Sigmoid colon (tissue), 7 donors: ENCODE results near the gene TAF5L. TPM values are rescaled to one million over a fixed set of nuclear protein-coding genes. Genes with fewer than 3 reads are reported as not detected.

ENCODE experiments used
- DNase-seq: peaks from one replicate; pipeline ENCODE4 v3.0.0-alpha.2; 2019
- H3K27ac ChIP-seq, 4 donors: fragments of 200-600 bp; sonication (generic); one replicate each; pipeline ENCODE4 v1.5.1; 2016 to 2019; ENCODE audit warnings: mild to moderate bottlenecking in 1 of 4
- H3K27me3 ChIP-seq, 3 donors: fragments of 200-600 bp; sonication (generic); one replicate each; pipeline ENCODE4 v1.5.1; 2019; ENCODE audit warnings: mild to moderate bottlenecking in 1 of 3
- H3K36me3 ChIP-seq, 4 donors: fragments of 200-600 bp; sonication (generic); one replicate each; pipeline ENCODE4 v1.5.1; 2016 to 2019
- H3K4me1 ChIP-seq, 4 donors: fragments of 200-600 bp; sonication (generic); one replicate each; pipeline ENCODE4 v1.5.1; 2017 to 2019
- H3K4me3 ChIP-seq, 4 donors: fragments of 200-600 bp; sonication (generic); one replicate each; pipeline ENCODE4 v1.5.1; 2017 to 2019; ENCODE audit warnings: mild to moderate bottlenecking in 2 of 4, moderate library complexity in 1 of 4
- H3K9me3 ChIP-seq, 4 donors: fragments of 200-600 bp in 3 of 4; sonication (generic) in 3 of 4; one replicate each; pipeline versions ENCODE4 v1.5.1 to v1.6.1; 2013 to 2019
- CTCF ChIP-seq, 4 experiments: fragments of 450-650 bp in 3 of 4; fragments of 200-600 bp in 1 of 4; IDR thresholded peaks; one replicate each; pipeline ENCODE4 v1.5.1; 2016 to 2019; ENCODE audit warnings: antibody characterized with exemption in 4 of 4, mild to moderate bottlenecking in 3 of 4, moderate library complexity in 2 of 4
- EP300 ChIP-seq, 4 donors: sonication (generic); formaldehyde crosslinking; IDR thresholded peaks; one replicate each; pipeline ENCODE4 v1.6.1; 2017; ENCODE audit warnings: antibody characterized with exemption in 4 of 4
- POLR2A ChIP-seq, 2 donors: fragments of 450-650 bp; IDR thresholded peaks; one replicate each; pipeline ENCODE4 v1.6.1; 2016; ENCODE audit warnings: antibody characterized with exemption in 2 of 2, mild to moderate bottlenecking in 2 of 2, moderate library complexity in 2 of 2
- POLR2AphosphoS5 ChIP-seq, 4 donors: sonication (generic); formaldehyde crosslinking; IDR thresholded peaks; one replicate each; pipeline ENCODE4 v1.6.1; 2017; ENCODE audit warnings: antibody characterized with exemption in 4 of 4
- WGBS, 2 donors: extraction: QIAGEN DNeasy Blood & Tissue Kit; methylation state at CpG; one replicate each; pipeline ENCODE4 v1.1.7; 2013; 5-methylcytosine and 5-hydroxymethylcytosine counted together
- intact Hi-C: fragments of 100-400 bp; cut with DNase I; formaldehyde crosslinking; loops from one replicate; pipeline ENCODE4 v1.15.1; 2023
- polyA plus RNA-seq, 3 donors: library from polyadenylated mRNA; stranded (reverse); fragments of 200-250 nt; gene quantifications; one replicate each; pipeline ENCODE4 v1.2.3, GENCODE V29; 2013
- total RNA-seq, 4 donors: library from RNA; depleted of rRNA; stranded (reverse); fragments of >200 nt; gene quantifications; one replicate each; pipeline ENCODE4 v1.1.0, GENCODE V29; 2016
- donor health status: healthy with polysubstance abuse.
- donor health status: Bipolar disorder and iron deficiency.
- donor health status: healthy.

Gene TAF5L
- total and polyA plus RNA-seq, 7 donors = 10.6 to 18.0 (median 13.0) TPM

GRCh38 chr1:229653420-229653819 lies 27.5 kb upstream of the TAF5L start:
- no peaks in the 10 kb centered on the region for H3K27me3 ChIP-seq
- no peak for DNase-seq
- intact Hi-C loops = no loop called here
- TF ChIP-seq CTCF (IDR thresholded peaks at IDR 0.05) (no peak), POLR2A (IDR thresholded peaks at IDR 0.05) (no peak), POLR2AphosphoS5 (IDR thresholded peaks at IDR 0.05) (no peak), EP300 (IDR thresholded peaks at IDR 0.05) (no peak)
- peaks cover 6 to 95% (median 23%) of the 10 kb centered on the region in 4 donors for H3K36me3 ChIP-seq
- 79 to 81% methylated on average over 1 of the region's 1 CpG for WGBS, 2 donors
- no peak overlapping the region for H3K4me3 ChIP-seq
- no peak overlapping the region for H3K27ac ChIP-seq
- H3K9me3 ChIP-seq = no peaks in the 10 kb centered on the region
- H3K4me1 ChIP-seq = no peaks in the 10 kb centered on the region

GRCh38 chr1:229651546-229651945 lies 25.6 kb upstream of the TAF5L start:
- Histone ChIP-seq H3K9me3 (no peaks in the 10 kb centered on the region), H3K27ac (no peak overlapping the region), H3K4me3 (no peak overlapping the region), H3K27me3 (no peaks in the 10 kb centered on the region), H3K36me3 (peaks cover 13 to 97% (median 32%) of the 10 kb centered on the region in 4 donors), H3K4me1 (no peaks in the 10 kb centered on the region)
- WGBS, 2 donors = 18 to 76% methylated on average over 3 of the region's 3 CpGs
- no peak for TF ChIP-seq EP300 (IDR thresholded peaks at IDR 0.05)
- TF ChIP-seq POLR2AphosphoS5 (IDR thresholded peaks at IDR 0.05) = no peak
- no peak for TF ChIP-seq CTCF (IDR thresholded peaks at IDR 0.05)
- TF ChIP-seq POLR2A (IDR thresholded peaks at IDR 0.05) = no peak
- intact Hi-C loops = no loop called here
- no peak for DNase-seq

GRCh38 chr1:229650045-229650444 lies 24.1 kb upstream of the TAF5L start:
- Histone ChIP-seq H3K36me3 (peaks cover 16 to 95% (median 36%) of the 10 kb centered on the region in 4 donors), H3K9me3 (no peaks in the 10 kb centered on the region), H3K27ac (no peak overlapping the region), H3K27me3 (no peaks in the 10 kb centered on the region), H3K4me3 (no peak overlapping the region), H3K4me1 (no peaks in the 10 kb centered on the region)
- no peak for DNase-seq
- WGBS, 2 donors = 94 to 96% methylated on average over 4 of the region's 4 CpGs
- TF ChIP-seq CTCF (IDR thresholded peaks at IDR 0.05) = no peak
- TF ChIP-seq POLR2A (IDR thresholded peaks at IDR 0.05) = no peak
- TF ChIP-seq EP300 (IDR thresholded peaks at IDR 0.05) = no peak
- TF ChIP-seq POLR2AphosphoS5 (IDR thresholded peaks at IDR 0.05) = no peak
- intact Hi-C loops = no loop called here

- H3K9me3 ChIP-seq = no peaks in the 10 kb centered on the region
- no peaks in the 10 kb centered on the region for H3K27me3 ChIP-seq
- peaks cover 16 to 91% (median 31%) of the 10 kb centered on the region in 4 donors for H3K36me3 ChIP-seq
- H3K27ac ChIP-seq = no peak overlapping the region
- H3K4me3 ChIP-seq = no peak overlapping the region
- no peaks in the 10 kb centered on the region for H3K4me1 ChIP-seq
- DNase-seq = no peak
- TF ChIP-seq POLR2A (IDR thresholded peaks at IDR 0.05) (no peak), EP300 (IDR thresholded peaks at IDR 0.05) (no peak), POLR2AphosphoS5 (IDR thresholded peaks at IDR 0.05) (no peak), CTCF (IDR thresholded peaks at IDR 0.05) (no peak)
- intact Hi-C loops = no loop called here
- 96 to 98% methylated on average over 4 of the region's 4 CpGs for WGBS, 2 donors
These were observed 22.5 kb upstream of the TAF5L start for GRCh38 chr1:229648406-229648805.

- Histone ChIP-seq H3K9me3 (no peaks in the 10 kb centered on the region), H3K27ac (no peak overlapping the region), H3K4me3 (no peak overlapping the region), H3K4me1 (peaks cover 0 to 4% (median 0%) of the 10 kb centered on the region in 4 donors), H3K27me3 (no peaks in the 10 kb centered on the region), H3K36me3 (peaks cover 16 to 65% (median 30%) of the 10 kb centered on the region in 4 donors)
- 94 to 95% methylated on average over 15 of the region's 15 CpGs for WGBS, 2 donors
- intact Hi-C loops = no loop called here
- no peak for TF ChIP-seq POLR2AphosphoS5 (IDR thresholded peaks at IDR 0.05)
- no peak for TF ChIP-seq CTCF (IDR thresholded peaks at IDR 0.05)
- TF ChIP-seq POLR2A (IDR thresholded peaks at IDR 0.05) = no peak
- no peak for TF ChIP-seq EP300 (IDR thresholded peaks at IDR 0.05)
- DNase-seq = no peak
These were observed 19.5 kb upstream of the TAF5L start for GRCh38 chr1:229645324-229645993.
